HepG2 (cell line): ENCODE measurements around the gene HEXIM1. TPM values are rescaled to one million over a fixed set of nuclear protein-coding genes. Genes with fewer than 3 reads are reported as not detected.

ENCODE experiments used
- MATR3 ChIP-seq: sonication (generic); formaldehyde crosslinking; IDR thresholded peaks from 2 replicates; pipeline ENCODE4 v1.4.0; 2020; ENCODE audit warnings: missing genetic modification reagents
- NCOA5 ChIP-seq: sonication (generic); formaldehyde crosslinking; IDR thresholded peaks from 2 replicates; pipeline ENCODE4 v1.4.0; 2020; ENCODE audit warnings: missing genetic modification reagents
- SKI ChIP-seq: fragments of 450-650 bp; IDR thresholded peaks from one replicate; pipeline ENCODE4 v1.6.1; 2018; ENCODE audit warnings: mild to moderate bottlenecking; ENCODE audit not compliant: partially characterized antibody
- SP4 ChIP-seq: sonication (generic); formaldehyde crosslinking; IDR thresholded peaks from 2 replicates; pipeline ENCODE4 v1.8.1; 2023; ENCODE audit warnings: mild to moderate bottlenecking, missing genetic modification reagents
- TAF1 ChIP-seq: sonication (generic); formaldehyde crosslinking; IDR thresholded peaks from 2 replicates; pipeline ENCODE4 v1.4.0; 2020; ENCODE audit warnings: missing genetic modification reagents
- U2AF2 ChIP-seq: fragments of 200-400 bp; formaldehyde crosslinking; IDR thresholded peaks from 2 replicates; pipeline ENCODE4 v1.6.1; 2017; ENCODE audit warnings: low read depth, mild to moderate bottlenecking, low read length
- YEATS2 ChIP-seq: sonication (generic); formaldehyde crosslinking; IDR thresholded peaks from 2 replicates; pipeline ENCODE4 v1.4.0; 2020; ENCODE audit warnings: missing genetic modification reagents, borderline replicate concordance
- ZBTB3 ChIP-seq: sonication (generic); formaldehyde crosslinking; IDR thresholded peaks from 2 replicates; pipeline ENCODE4 v1.4.0; 2020; ENCODE audit warnings: low read depth, mild to moderate bottlenecking, moderate library complexity, missing genetic modification reagents, borderline replicate concordance
- ZFYVE20 ChIP-seq: sonication (generic); formaldehyde crosslinking; IDR thresholded peaks from 2 replicates; pipeline ENCODE4 v1.8.0; 2023; ENCODE audit warnings: low read depth, mild to moderate bottlenecking, moderate library complexity, missing genetic modification reagents, borderline replicate concordance
- ZNF160 ChIP-seq: sonication (generic); formaldehyde crosslinking; IDR thresholded peaks from 2 replicates; pipeline ENCODE4 v1.8.0; 2022; ENCODE audit warnings: mild to moderate bottlenecking, inconsistent platforms, missing genetic modification reagents
- ZNF207 ChIP-seq: fragments of 450-650 bp; IDR thresholded peaks from 2 replicates; pipeline ENCODE4 v1.6.1; 2016; ENCODE audit warnings: antibody characterized with exemption, borderline replicate concordance
- ZNF501 ChIP-seq: sonication (generic); formaldehyde crosslinking; IDR thresholded peaks from 2 replicates; pipeline ENCODE4 v1.5.1; 2020; ENCODE audit warnings: mild to moderate bottlenecking, moderate library complexity, missing genetic modification reagents
- ZNF569 ChIP-seq: sonication (generic); formaldehyde crosslinking; IDR thresholded peaks from 2 replicates; pipeline ENCODE4 v1.5.0; 2020; ENCODE audit warnings: mild to moderate bottlenecking, missing genetic modification reagents, moderate library complexity, borderline replicate concordance
- ZNF878 ChIP-seq: sonication (generic); formaldehyde crosslinking; IDR thresholded peaks from 2 replicates; pipeline ENCODE4 v1.8.1; 2023; ENCODE audit warnings: mild to moderate bottlenecking, missing genetic modification reagents, moderate library complexity
- polyA plus RNA-seq, 8 experiments: library from polyadenylated mRNA; depleted of rRNA in 3 of 8; stranded (reverse) in 7 of 8; unstranded in 1 of 8; fragments of >200 nt; fragmentation: Illumina TruSeq in 4 of 8; extraction: Trizol in 4 of 8; gene quantifications; 2 replicates each; pipeline versions ENCODE4 v1.2.1 to v1.2.3, GENCODE V29; 2011 to 2016; ENCODE audit warnings: low read depth in 4 of 8, missing spikeins in 1 of 8, mixed read lengths in 1 of 8; ENCODE audit not compliant: insufficient read depth in 1 of 8
- total RNA-seq, 5 experiments: library from RNA; depleted of rRNA; stranded (reverse); fragments of >200 nt; fragmentation: Illumina TruSeq; extraction: Trizol; gene quantifications; 2 replicates each; pipeline ENCODE4 v1.2.3, GENCODE V29; 2016; ENCODE audit warnings: low read depth in 1 of 5
- TF ChIP-seq, protein P1 (sequence below): IDR thresholded peaks from 2 replicates; pipeline ENCODE4 v1.6.1; 2016; ENCODE audit warnings: low read depth
- TF ChIP-seq, protein P2 (sequence below): fragments of 450-650 bp; IDR thresholded peaks from 2 replicates; pipeline ENCODE4 v1.6.1; 2016
- TF ChIP-seq, protein P3 (sequence below): sonication (generic); formaldehyde crosslinking; IDR thresholded peaks from 2 replicates; pipeline ENCODE4 v1.5.0; 2020; ENCODE audit warnings: mild to moderate bottlenecking, missing genetic modification reagents
- TF ChIP-seq, protein P4 (sequence below): sonication (generic); formaldehyde crosslinking; IDR thresholded peaks from 2 replicates; pipeline ENCODE4 v1.8.0; 2022; ENCODE audit warnings: mild to moderate bottlenecking, missing genetic modification reagents, moderate library complexity
- TF ChIP-seq, protein P5 (sequence below): sonication (generic); formaldehyde crosslinking; IDR thresholded peaks from 2 replicates; pipeline ENCODE4 v1.4.0; 2020; ENCODE audit warnings: missing genetic modification reagents

Gene HEXIM1
- total and polyA plus RNA-seq, 2 of the 13 experiments (the other 11 are each of a cell fraction or from before 2014, with no cell fraction given), result 10.5 to 16.6 TPM

DNA sequence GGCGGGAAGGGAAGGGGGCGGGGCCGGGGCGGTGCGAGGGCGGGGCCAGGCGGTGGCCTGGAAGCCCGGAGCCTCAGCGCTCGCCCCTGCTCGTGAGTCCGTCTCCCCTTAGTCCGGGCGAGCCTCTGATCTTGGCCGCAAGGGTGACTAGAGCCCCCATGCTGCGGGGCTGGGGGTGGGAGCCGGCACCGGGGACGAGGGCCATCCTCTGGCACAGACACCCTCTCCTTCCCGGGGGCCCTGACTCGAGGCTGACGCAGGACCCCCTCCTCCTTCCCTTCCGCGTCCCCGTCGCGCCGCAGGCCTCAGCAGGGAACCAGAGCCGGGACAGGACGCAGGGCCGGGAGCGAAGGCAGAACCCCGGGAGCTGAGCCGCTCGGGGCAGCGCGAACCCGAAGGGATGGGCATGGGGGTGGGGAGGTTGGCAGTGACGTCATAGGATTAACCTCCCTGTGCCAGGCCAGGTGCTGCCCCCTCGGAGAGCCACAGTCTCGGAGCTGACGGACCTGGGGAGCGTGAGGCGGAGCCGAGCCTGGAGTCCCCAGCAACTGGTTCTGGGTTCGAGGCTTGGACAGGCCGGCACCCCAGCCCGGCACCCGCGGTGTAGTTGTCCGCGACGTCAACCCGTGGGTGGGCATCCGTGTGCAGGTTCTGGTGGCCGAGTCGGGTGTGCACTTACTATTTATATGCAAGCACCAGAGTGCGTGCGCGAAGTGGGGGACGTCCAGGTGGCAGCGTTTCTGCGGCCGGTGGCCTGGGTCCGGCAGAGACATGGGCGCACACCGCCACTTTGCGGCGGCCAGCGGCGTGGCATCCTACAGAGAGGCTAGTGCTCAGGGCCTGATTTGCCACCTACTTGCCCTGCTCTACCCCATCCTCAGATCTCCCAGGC is 15.5 kb upstream of the HEXIM1 start (continued):
- TF ChIP-seq, protein P1, sequence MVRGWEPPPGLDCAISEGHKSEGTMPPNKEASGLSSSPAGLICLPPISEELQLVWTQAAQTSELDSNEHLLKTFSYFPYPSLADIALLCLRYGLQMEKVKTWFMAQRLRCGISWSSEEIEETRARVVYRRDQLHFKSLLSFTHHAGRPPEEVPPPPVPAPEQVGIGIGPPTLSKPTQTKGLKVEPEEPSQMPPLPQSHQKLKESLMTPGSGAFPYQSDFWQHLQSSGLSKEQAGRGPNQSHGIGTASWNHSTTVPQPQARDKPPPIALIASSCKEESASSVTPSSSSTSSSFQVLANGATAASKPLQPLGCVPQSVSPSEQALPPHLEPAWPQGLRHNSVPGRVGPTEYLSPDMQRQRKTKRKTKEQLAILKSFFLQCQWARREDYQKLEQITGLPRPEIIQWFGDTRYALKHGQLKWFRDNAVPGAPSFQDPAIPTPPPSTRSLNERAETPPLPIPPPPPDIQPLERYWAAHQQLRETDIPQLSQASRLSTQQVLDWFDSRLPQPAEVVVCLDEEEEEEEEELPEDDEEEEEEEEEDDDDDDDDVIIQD (CRISPR knock-in tag), result no peak
- TF ChIP-seq ZNF207, result no peak
- TF ChIP-seq ZNF878 (CRISPR knock-in tag), result no peak
- TF ChIP-seq, protein P2, sequence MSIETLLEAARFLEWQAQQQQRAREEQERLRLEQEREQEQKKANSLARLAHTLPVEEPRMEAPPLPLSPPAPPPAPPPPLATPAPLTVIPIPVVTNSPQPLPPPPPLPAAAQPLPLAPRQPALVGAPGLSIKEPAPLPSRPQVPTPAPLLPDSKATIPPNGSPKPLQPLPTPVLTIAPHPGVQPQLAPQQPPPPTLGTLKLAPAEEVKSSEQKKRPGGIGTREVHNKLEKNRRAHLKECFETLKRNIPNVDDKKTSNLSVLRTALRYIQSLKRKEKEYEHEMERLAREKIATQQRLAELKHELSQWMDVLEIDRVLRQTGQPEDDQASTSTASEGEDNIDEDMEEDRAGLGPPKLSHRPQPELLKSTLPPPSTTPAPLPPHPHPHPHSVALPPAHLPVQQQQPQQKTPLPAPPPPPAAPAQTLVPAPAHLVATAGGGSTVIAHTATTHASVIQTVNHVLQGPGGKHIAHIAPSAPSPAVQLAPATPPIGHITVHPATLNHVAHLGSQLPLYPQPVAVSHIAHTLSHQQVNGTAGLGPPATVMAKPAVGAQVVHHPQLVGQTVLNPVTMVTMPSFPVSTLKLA, result no peak
- no peak for TF ChIP-seq ZFYVE20
- TF ChIP-seq ZNF160, result peak; percentile 40; the same call in 1 of the 2 replicates
- peak; percentile 94; the same call in 1 of the 2 replicates for TF ChIP-seq MATR3 (CRISPR knock-in tag)
- TF ChIP-seq, protein P3, sequence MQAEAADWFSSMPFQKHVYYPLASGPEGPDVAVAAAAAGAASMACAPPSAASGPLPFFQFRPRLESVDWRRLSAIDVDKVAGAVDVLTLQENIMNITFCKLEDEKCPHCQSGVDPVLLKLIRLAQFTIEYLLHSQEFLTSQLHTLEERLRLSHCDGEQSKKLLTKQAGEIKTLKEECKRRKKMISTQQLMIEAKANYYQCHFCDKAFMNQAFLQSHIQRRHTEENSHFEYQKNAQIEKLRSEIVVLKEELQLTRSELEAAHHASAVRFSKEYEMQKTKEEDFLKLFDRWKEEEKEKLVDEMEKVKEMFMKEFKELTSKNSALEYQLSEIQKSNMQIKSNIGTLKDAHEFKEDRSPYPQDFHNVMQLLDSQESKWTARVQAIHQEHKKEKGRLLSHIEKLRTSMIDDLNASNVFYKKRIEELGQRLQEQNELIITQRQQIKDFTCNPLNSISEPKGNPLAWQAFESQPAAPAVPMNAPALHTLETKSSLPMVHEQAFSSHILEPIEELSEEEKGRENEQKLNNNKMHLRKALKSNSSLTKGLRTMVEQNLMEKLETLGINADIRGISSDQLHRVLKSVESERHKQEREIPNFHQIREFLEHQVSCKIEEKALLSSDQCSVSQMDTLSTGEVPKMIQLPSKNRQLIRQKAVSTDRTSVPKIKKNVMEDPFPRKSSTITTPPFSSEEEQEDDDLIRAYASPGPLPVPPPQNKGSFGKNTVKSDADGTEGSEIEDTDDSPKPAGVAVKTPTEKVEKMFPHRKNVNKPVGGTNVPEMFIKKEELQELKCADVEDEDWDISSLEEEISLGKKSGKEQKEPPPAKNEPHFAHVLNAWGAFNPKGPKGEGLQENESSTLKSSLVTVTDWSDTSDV (CRISPR knock-in tag), result 0 out of 2 replicates have a peak, but pooled peaks have one; percentile 49
- TF ChIP-seq, protein P4, sequence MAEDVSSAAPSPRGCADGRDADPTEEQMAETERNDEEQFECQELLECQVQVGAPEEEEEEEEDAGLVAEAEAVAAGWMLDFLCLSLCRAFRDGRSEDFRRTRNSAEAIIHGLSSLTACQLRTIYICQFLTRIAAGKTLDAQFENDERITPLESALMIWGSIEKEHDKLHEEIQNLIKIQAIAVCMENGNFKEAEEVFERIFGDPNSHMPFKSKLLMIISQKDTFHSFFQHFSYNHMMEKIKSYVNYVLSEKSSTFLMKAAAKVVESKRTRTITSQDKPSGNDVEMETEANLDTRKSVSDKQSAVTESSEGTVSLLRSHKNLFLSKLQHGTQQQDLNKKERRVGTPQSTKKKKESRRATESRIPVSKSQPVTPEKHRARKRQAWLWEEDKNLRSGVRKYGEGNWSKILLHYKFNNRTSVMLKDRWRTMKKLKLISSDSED (CRISPR knock-in tag), result no peak
- TF ChIP-seq, protein P5, sequence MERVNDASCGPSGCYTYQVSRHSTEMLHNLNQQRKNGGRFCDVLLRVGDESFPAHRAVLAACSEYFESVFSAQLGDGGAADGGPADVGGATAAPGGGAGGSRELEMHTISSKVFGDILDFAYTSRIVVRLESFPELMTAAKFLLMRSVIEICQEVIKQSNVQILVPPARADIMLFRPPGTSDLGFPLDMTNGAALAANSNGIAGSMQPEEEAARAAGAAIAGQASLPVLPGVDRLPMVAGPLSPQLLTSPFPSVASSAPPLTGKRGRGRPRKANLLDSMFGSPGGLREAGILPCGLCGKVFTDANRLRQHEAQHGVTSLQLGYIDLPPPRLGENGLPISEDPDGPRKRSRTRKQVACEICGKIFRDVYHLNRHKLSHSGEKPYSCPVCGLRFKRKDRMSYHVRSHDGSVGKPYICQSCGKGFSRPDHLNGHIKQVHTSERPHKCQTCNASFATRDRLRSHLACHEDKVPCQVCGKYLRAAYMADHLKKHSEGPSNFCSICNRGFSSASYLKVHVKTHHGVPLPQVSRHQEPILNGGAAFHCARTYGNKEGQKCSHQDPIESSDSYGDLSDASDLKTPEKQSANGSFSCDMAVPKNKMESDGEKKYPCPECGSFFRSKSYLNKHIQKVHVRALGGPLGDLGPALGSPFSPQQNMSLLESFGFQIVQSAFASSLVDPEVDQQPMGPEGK, result peak; percentile 69; the same call in 1 of the 2 replicates
- 0 out of 2 replicates have a peak, but pooled peaks have one; percentile 14 for TF ChIP-seq U2AF2
- TF ChIP-seq ZNF569 (CRISPR knock-in tag), result no peak
- no peak for TF ChIP-seq ZBTB3 (CRISPR knock-in tag)
- TF ChIP-seq SKI, result no peak
- TF ChIP-seq SP4 (CRISPR knock-in tag), result no peak; the same call in 1 of the 2 replicates
- no peak for TF ChIP-seq NCOA5 (CRISPR knock-in tag)
- no peak for TF ChIP-seq YEATS2
- TF ChIP-seq TAF1 (CRISPR knock-in tag), result peak; percentile 67; the same call in 1 of the 2 replicates
- TF ChIP-seq ZNF501 (CRISPR knock-in tag), result peak; percentile 93
